Stimulated activated memory B cell treated with anti-CD40 and anti-IgM and Interleukin-4, amounts not matched to agents 10 μg/mL and 1 μg/mL and 100 μg/mL, for 72 hours (primary cell): Measurements from ENCODE around the gene FAM43A.

ENCODE experiments used
- ATAC-seq: fragments of 150-1000 bp; cut with Tn5 transposase; 2 replicates; pipeline ENCODE4 v1.10.0; 2021
- H3K27ac Mint-ChIP-seq: one replicate; pipeline ENCODE4 v1.8.0; 2022; ENCODE audit warnings: mild to moderate bottlenecking, mixed read lengths
- H3K27me3 Mint-ChIP-seq: one replicate; pipeline ENCODE4 v1.8.0; 2022; ENCODE audit warnings: mixed read lengths
- H3K36me3 Mint-ChIP-seq: one replicate; pipeline ENCODE4 v1.8.0; 2022; ENCODE audit warnings: mixed read lengths
- H3K4me1 Mint-ChIP-seq: one replicate; pipeline ENCODE4 v1.8.0; 2022; ENCODE audit warnings: mixed read lengths
- H3K4me3 Mint-ChIP-seq: one replicate; pipeline ENCODE4 v1.8.0; 2022; ENCODE audit warnings: mild to moderate bottlenecking, moderate library complexity, mixed read lengths
- H3K9me3 Mint-ChIP-seq: one replicate; pipeline ENCODE4 v1.8.0; 2022; ENCODE audit warnings: mixed read lengths

The FAM43A gene

GRCh38 chr3:194713299-194714136 is 27.8 kb downstream of the FAM43A start:
- ATAC-seq, result no peak
- no peak overlapping the region for H3K27ac Mint-ChIP-seq
- peaks cover under 1% of the 10 kb centered on the region for H3K9me3 Mint-ChIP-seq
- no peaks in the 10 kb centered on the region for H3K36me3 Mint-ChIP-seq
- no peaks in the 10 kb centered on the region for H3K27me3 Mint-ChIP-seq
- H3K4me3 Mint-ChIP-seq, result no peak overlapping the region
- H3K4me1 Mint-ChIP-seq, result peaks cover 5% of the 10 kb centered on the region

GRCh38 chr3:194714137-194714455 is 28.4 kb downstream of the FAM43A start:
- ATAC-seq, result no peak
- Mint-ChIP-seq H3K36me3 (no peaks in the 10 kb centered on the region), H3K9me3 (no peaks in the 10 kb centered on the region), H3K4me1 (peaks cover 5% of the 10 kb centered on the region), H3K4me3 (no peak overlapping the region), H3K27ac (no peak overlapping the region), H3K27me3 (no peaks in the 10 kb centered on the region)

GRCh38 chr3:194714564-194714963 is 28.9 kb downstream of the FAM43A start:
- no peak overlapping the region for H3K27ac Mint-ChIP-seq
- H3K9me3 Mint-ChIP-seq, result no peaks in the 10 kb centered on the region
- no peaks in the 10 kb centered on the region for H3K27me3 Mint-ChIP-seq
- H3K36me3 Mint-ChIP-seq, result no peaks in the 10 kb centered on the region
- H3K4me1 Mint-ChIP-seq, result peaks cover 5% of the 10 kb centered on the region
- no peak overlapping the region for H3K4me3 Mint-ChIP-seq
- no peak for ATAC-seq

GRCh38 chr3:194715022-194715800 is 29.5 kb downstream of the FAM43A start:
- no peak for ATAC-seq
- Mint-ChIP-seq H3K27ac (no peak overlapping the region), H3K27me3 (no peaks in the 10 kb centered on the region), H3K9me3 (no peaks in the 10 kb centered on the region), H3K4me1 (peaks cover 5% of the 10 kb centered on the region), H3K36me3 (no peaks in the 10 kb centered on the region), H3K4me3 (no peak overlapping the region)

- Mint-ChIP-seq H3K27ac (no peak overlapping the region), H3K36me3 (no peaks in the 10 kb centered on the region), H3K27me3 (no peaks in the 10 kb centered on the region), H3K9me3 (no peaks in the 10 kb centered on the region), H3K4me3 (no peak overlapping the region), H3K4me1 (peaks cover 7% of the 10 kb centered on the region)
- ATAC-seq, result no peak
Observed at GRCh38 chr3:194718079-194718478, 32.4 kb downstream of the FAM43A start.

- Mint-ChIP-seq H3K36me3 (no peaks in the 10 kb centered on the region), H3K27me3 (no peaks in the 10 kb centered on the region), H3K4me1 (peaks cover 10% of the 10 kb centered on the region), H3K27ac (no peak overlapping the region), H3K9me3 (no peaks in the 10 kb centered on the region), H3K4me3 (no peak overlapping the region)
- ATAC-seq, result no peak
Observed at GRCh38 chr3:194720048-194720447, 34.4 kb downstream of the FAM43A start.

- no peaks in the 10 kb centered on the region for H3K36me3 Mint-ChIP-seq
- no peaks in the 10 kb centered on the region for H3K9me3 Mint-ChIP-seq
- peaks cover 6% of the 10 kb centered on the region for H3K4me1 Mint-ChIP-seq
- H3K27ac Mint-ChIP-seq, result no peak overlapping the region
- H3K4me3 Mint-ChIP-seq, result no peak overlapping the region
- H3K27me3 Mint-ChIP-seq, result no peaks in the 10 kb centered on the region
- no peak for ATAC-seq
Observed at GRCh38 chr3:194723846-194724618, 38.3 kb downstream of the FAM43A start.

GRCh38 chr3:194725346-194725745 is 39.7 kb downstream of the FAM43A start:
- no peaks in the 10 kb centered on the region for H3K36me3 Mint-ChIP-seq
- no peak overlapping the region for H3K27ac Mint-ChIP-seq
- H3K4me3 Mint-ChIP-seq, result no peak overlapping the region
- peaks cover 6% of the 10 kb centered on the region for H3K4me1 Mint-ChIP-seq
- H3K27me3 Mint-ChIP-seq, result no peaks in the 10 kb centered on the region
- peaks cover 2% of the 10 kb centered on the region for H3K9me3 Mint-ChIP-seq
- no peak for ATAC-seq

GRCh38 chr3:194727435-194728128 is 41.9 kb downstream of the FAM43A start:
- Mint-ChIP-seq H3K4me3 (no peak overlapping the region), H3K27ac (no peak overlapping the region), H3K36me3 (no peaks in the 10 kb centered on the region), H3K9me3 (peaks cover 2% of the 10 kb centered on the region), H3K27me3 (no peaks in the 10 kb centered on the region), H3K4me1 (peaks cover 15% of the 10 kb centered on the region)
- no peak for ATAC-seq

GRCh38 chr3:194728986-194729385 is 43.3 kb downstream of the FAM43A start:
- ATAC-seq, result no peak
- H3K9me3 Mint-ChIP-seq, result peaks cover 2% of the 10 kb centered on the region
- peaks cover 14% of the 10 kb centered on the region for H3K4me1 Mint-ChIP-seq
- no peak overlapping the region for H3K4me3 Mint-ChIP-seq
- no peaks in the 10 kb centered on the region for H3K27me3 Mint-ChIP-seq
- H3K27ac Mint-ChIP-seq, result no peak overlapping the region
- no peaks in the 10 kb centered on the region for H3K36me3 Mint-ChIP-seq

- no peak for ATAC-seq
- no peaks in the 10 kb centered on the region for H3K36me3 Mint-ChIP-seq
- H3K27me3 Mint-ChIP-seq, result no peaks in the 10 kb centered on the region
Observed at GRCh38 chr3:194730365-194730764, 44.7 kb downstream of the FAM43A start.

GRCh38 chr3:194731506-194732073 is 45.9 kb downstream of the FAM43A start:
- Mint-ChIP-seq H3K27ac (no peak overlapping the region), H3K36me3 (no peaks in the 10 kb centered on the region), H3K4me3 (no peak overlapping the region), H3K27me3 (no peaks in the 10 kb centered on the region), H3K9me3 (peaks cover 2% of the 10 kb centered on the region), H3K4me1 (peaks cover 14% of the 10 kb centered on the region)
- ATAC-seq, result no peak

More at GRCh38 chr3:194730365-194730764, 44.7 kb downstream of the FAM43A start:
- peaks cover 14% of the 10 kb centered on the region for H3K4me1 Mint-ChIP-seq
- H3K4me3 Mint-ChIP-seq, result no peak overlapping the region
- peaks cover 2% of the 10 kb centered on the region for H3K9me3 Mint-ChIP-seq
- H3K27ac Mint-ChIP-seq, result no peak overlapping the region

GRCh38 chr3:194732617-194733016 is 46.9 kb downstream of the FAM43A start:
- Mint-ChIP-seq H3K4me3 (no peak overlapping the region), H3K4me1 (peaks cover 14% of the 10 kb centered on the region), H3K27ac (no peak overlapping the region), H3K9me3 (peaks cover 2% of the 10 kb centered on the region), H3K27me3 (no peaks in the 10 kb centered on the region), H3K36me3 (no peaks in the 10 kb centered on the region)
- ATAC-seq, result no peak

- peak; percentile 86 for ATAC-seq
Observed at GRCh38 chr3:194736277-194736895, 50.7 kb downstream of the FAM43A start.

More at GRCh38 chr3:194736277-194736895, 50.7 kb downstream of the FAM43A start:
- no peaks in the 10 kb centered on the region for H3K36me3 Mint-ChIP-seq
- H3K4me3 Mint-ChIP-seq, result no peak overlapping the region
- peaks cover 14% of the 10 kb centered on the region for H3K4me1 Mint-ChIP-seq
- H3K27ac Mint-ChIP-seq, result no peak overlapping the region
- H3K9me3 Mint-ChIP-seq, result no peaks in the 10 kb centered on the region
- H3K27me3 Mint-ChIP-seq, result no peaks in the 10 kb centered on the region
